ENCODE data around the gene DNAJC5G. TPM values are rescaled to one million over a fixed set of nuclear protein-coding genes. Genes with fewer than 3 reads are reported as not detected.

Gene DNAJC5G
- total RNA-seq, 2 experiments from 2014 or later: not detected

DNA sequence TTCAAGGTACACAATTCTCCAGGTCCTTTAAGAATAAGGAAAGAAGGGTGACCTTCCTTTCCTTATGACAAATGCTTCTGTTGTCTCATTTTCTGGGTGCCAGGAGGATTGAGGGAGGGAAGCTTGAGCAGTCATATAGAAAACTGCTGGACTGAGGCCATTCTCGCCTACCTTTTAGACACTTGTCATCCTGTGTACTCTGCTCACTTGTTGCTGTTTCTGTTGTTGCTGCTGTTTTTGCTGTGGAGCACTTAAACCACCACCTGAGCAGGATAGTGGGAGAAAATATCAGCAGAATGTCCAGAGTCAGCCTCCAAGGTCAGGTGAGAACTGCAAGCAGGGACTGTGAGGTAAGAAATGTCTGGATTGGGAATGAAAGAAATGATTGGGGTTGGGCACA lies 2.8 kb downstream of the DNAJC5G start:
- intact Hi-C loops (cut with micrococcal nuclease): no loop called here
- Mint-ChIP-seq H3K36me3 (ENCODE audit: low read depth) (no peaks in the 10 kb centered on the region), H3K27me3 (peaks cover 8% of the 10 kb centered on the region), H3K4me3 (no peak overlapping the region), H3K27ac (no peak overlapping the region), H3K4me1 (ENCODE audit: low read depth) (peaks cover 6% of the 10 kb centered on the region), H3K9me3 (no peaks in the 10 kb centered on the region)
- CTCF ChIA-PET: interaction anchor here (6.0 to 7.4 kb wide), 3 partner anchors 12 to 27 kb away, joined by 76 to 122 read pairs (median 100); no protein-coding TSS in a partner anchor
- ATAC-seq (no peak), DNase-seq (no peak)
- POLR2A ChIA-PET: no interaction called here
- TF ChIP-seq, protein P1, sequence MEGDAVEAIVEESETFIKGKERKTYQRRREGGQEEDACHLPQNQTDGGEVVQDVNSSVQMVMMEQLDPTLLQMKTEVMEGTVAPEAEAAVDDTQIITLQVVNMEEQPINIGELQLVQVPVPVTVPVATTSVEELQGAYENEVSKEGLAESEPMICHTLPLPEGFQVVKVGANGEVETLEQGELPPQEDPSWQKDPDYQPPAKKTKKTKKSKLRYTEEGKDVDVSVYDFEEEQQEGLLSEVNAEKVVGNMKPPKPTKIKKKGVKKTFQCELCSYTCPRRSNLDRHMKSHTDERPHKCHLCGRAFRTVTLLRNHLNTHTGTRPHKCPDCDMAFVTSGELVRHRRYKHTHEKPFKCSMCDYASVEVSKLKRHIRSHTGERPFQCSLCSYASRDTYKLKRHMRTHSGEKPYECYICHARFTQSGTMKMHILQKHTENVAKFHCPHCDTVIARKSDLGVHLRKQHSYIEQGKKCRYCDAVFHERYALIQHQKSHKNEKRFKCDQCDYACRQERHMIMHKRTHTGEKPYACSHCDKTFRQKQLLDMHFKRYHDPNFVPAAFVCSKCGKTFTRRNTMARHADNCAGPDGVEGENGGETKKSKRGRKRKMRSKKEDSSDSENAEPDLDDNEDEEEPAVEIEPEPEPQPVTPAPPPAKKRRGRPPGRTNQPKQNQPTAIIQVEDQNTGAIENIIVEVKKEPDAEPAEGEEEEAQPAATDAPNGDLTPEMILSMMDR (IDR thresholded peaks at IDR 0.05): no peak

DNA sequence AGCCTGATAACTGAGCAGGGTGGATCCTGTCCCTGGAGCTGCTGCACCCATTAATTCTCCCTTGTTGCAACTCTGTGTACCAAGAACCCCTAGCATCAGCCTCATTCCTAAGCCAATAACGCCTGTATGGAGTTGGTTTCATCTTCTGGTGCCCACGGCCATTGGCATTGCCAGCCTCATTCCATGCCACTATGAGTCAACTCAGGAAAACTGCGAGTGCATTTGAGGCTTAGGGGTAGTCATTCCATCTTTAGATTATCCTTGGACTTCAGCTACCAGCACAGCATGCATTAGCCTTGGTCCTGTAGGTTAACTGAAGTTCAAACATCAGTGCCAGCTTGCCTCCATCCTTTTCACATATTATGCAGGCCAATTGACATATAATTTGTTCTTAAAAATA lies 5.6 kb downstream of the DNAJC5G start:
- TF ChIP-seq, protein P1 (IDR thresholded peaks at IDR 0.05): no peak
- no peaks in the 10 kb centered on the region for H3K36me3 Mint-ChIP-seq (ENCODE audit: low read depth)
- no peak for DNase-seq
- POLR2A ChIA-PET: interaction anchor here (0.8 to 2.2 kb wide), 2 partner anchors 12 to 31 kb away, joined by 3 to 6 read pairs; no protein-coding TSS in a partner anchor
- no peak for ATAC-seq
- CTCF ChIA-PET: interaction anchor here (1.6 to 7.4 kb wide), 20 partner anchors 10 to 321 kb away, joined by 5 to 122 read pairs (median 15); partner anchors contain the start of genes ABHD1 and MPV17
- H3K9me3 Mint-ChIP-seq: no peaks in the 10 kb centered on the region
- H3K4me1 Mint-ChIP-seq (ENCODE audit: low read depth): peaks cover 6% of the 10 kb centered on the region
- intact Hi-C loops (cut with micrococcal nuclease): loop anchor here (2.0 to 5.0 kb wide), 3 partner anchors 32 to 319 kb away; no protein-coding TSS in a partner anchor
- H3K27ac Mint-ChIP-seq: no peak overlapping the region
- H3K27me3 Mint-ChIP-seq: peaks cover 8% of the 10 kb centered on the region
- no peak overlapping the region for H3K4me3 Mint-ChIP-seq

DNA sequence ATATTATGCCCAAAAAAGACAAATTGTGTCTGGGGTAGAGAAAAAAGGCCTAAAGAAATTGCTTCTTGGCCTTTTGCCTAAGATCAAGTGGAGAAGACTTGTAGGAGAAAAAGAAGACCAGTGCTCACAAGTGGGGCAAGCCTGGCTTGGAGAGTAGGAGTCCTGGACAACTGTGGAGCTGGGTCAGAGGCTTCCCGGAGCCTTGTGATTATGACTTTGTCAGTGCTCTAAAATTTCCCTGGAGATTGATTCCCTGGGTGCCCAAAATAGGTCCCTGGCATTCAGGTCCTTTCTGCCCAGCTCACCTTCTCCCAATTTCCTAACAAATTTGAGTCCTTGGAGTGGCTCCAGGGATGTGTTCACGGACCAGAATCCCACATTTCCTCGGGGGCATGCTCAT lies 6.2 kb downstream of the DNAJC5G start:
- ATAC-seq: no peak
- CTCF ChIA-PET: interaction anchor here (2.0 to 7.4 kb wide), 12 partner anchors 10 to 188 kb away, joined by 5 to 122 read pairs (median 28); partner anchors contain the start of genes ABHD1 and MPV17
- Mint-ChIP-seq H3K36me3 (ENCODE audit: low read depth) (no peaks in the 10 kb centered on the region), H3K27ac (no peak overlapping the region), H3K27me3 (peaks cover 8% of the 10 kb centered on the region), H3K9me3 (no peaks in the 10 kb centered on the region), H3K4me3 (no peak overlapping the region), H3K4me1 (ENCODE audit: low read depth) (peaks cover 6% of the 10 kb centered on the region)
- DNase-seq: no peak
- intact Hi-C loops (cut with micrococcal nuclease): loop anchor here (2.0 to 5.0 kb wide), 3 partner anchors 33 to 319 kb away; no protein-coding TSS in a partner anchor
- TF ChIP-seq, protein P1 (IDR thresholded peaks at IDR 0.05): no peak
- POLR2A ChIA-PET: interaction anchor here (0.8 to 2.2 kb wide), 4 partner anchors 11 to 62 kb away, joined by 3 to 6 read pairs (median 4); no protein-coding TSS in a partner anchor

DNA sequence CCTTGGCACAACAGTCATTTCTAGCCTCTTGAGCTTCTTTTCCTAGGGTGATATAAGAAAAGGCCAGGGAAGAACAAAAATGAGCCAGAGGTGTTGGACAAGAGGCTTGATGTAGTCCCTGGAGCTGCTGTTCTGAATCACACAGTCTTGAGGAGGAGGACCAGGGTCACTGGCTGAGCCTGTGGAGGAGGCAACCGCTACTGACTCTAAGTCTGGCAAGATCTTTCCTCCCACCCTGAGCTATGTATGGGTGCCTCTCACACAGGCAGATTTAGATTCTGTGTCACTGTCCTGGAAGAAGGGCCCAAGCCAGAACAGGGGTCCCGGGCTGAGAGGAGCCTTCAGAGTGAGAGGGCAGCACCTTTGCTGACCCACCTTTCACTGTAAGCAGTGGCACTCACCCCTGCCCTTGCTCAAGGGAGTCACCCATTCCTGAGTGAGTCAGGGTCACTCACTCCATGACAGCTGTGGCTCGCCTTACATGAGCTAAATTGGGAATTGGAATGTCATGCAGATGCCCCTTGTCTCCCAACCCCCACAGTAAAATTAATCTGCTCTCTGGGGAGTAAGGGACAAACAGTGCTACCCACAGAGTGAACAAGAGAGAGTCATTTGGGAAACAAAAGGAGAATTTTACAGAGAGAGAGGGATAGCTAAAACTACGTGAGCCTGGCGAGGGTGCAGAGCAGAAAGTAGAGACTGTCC lies 6.8 kb downstream of the DNAJC5G start, which contains the start of gene TRIM54:
TRIM54 (plus strand) TSS at position 575 of the 705 bp plus-strand sequence. CDS start 303 bp downstream, outside the sequence.
- Mint-ChIP-seq H3K27me3 (peaks cover 8% of the 10 kb centered on the region), H3K9me3 (no peaks in the 10 kb centered on the region), H3K36me3 (ENCODE audit: low read depth) (no peaks in the 10 kb centered on the region), H3K4me1 (ENCODE audit: low read depth) (peaks cover 6% of the 10 kb centered on the region), H3K27ac (no peak within 1 kb of the TSS), H3K4me3 (no peak within 1 kb of the TSS)
- intact Hi-C loops (cut with micrococcal nuclease): loop anchor here (2.0 to 5.0 kb wide), 3 partner anchors 33 to 320 kb away; no protein-coding TSS in a partner anchor
- ChIA-PET CTCF (interaction anchor here (1.2 to 7.4 kb wide), 11 partner anchors 9 to 189 kb away, joined by 3 to 122 read pairs (median 27); no protein-coding TSS in a partner anchor), POLR2A (interaction anchor here (1.7 to 2.2 kb wide), 3 partner anchors 11 to 62 kb away, joined by 4 to 6 read pairs (median 4); no protein-coding TSS in a partner anchor)
- DNase-seq: no peak
- no peak for ATAC-seq
- TF ChIP-seq, protein P1 (IDR thresholded peaks at IDR 0.05): no peak
